NCI-H2029 treated with DMSO at 0.1 percent for 48 hours (cell line): Measurements from ENCODE around the gene LARGE1.

Experiments used
- DNase-seq: peaks from one replicate; lab custom pipeline; 2025; lab: John Stamatoyannopoulos, UW

LARGE1 gene

DNA sequence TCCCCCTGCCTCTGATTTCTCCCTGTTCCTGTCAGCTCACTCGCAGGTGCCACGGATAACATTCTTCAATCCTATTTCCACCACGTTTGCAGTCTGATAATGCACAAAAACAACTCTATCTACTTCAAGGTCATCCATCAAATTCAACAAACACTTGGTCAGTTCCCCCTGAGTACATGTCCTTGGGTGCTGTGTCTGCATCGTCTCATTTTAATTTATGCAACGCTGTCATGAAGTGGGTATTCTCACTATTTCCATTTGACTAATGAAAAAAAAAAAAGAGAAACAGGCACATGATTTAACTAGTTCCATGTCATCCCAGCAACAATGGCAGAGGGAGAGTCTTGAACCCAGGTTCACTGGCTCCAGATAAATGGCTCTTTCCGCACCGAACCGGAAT is 262.6 kb downstream of the LARGE1 start:
- DNase-seq, result no peak

- no peak for DNase-seq
These were observed 263.3 kb downstream of the LARGE1 start for GRCh38 chr22:33656808-33657628.

GRCh38 chr22:33654173-33654895 is 265.9 kb downstream of the LARGE1 start:
- no peak for DNase-seq

DNA sequence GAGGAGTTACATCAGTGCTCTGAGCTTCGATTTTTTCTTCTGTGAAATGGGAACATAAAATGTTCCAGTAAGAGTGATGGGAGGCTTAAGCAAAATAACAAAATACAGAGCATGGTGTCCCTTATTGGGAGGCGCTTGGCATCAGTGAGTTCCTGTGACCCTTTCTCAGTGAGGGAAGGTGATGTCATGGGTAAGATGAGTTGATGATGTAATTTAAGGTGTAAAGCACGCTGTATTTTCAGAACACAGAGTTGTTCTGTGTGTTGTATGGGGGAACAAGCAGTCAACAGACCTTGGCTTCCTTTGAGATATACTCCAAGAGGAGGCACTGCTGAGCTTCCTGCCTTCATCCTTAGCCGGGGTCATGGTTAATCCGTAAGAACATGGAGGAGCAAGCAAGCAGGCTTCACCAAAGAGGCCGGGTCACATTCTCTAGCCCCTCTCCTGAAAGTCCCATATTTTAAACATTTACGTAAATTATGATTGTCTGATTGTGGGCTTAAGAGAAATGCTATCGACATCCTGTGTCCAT is 266.7 kb downstream of the LARGE1 start:
- DNase-seq, result no peak

DNA sequence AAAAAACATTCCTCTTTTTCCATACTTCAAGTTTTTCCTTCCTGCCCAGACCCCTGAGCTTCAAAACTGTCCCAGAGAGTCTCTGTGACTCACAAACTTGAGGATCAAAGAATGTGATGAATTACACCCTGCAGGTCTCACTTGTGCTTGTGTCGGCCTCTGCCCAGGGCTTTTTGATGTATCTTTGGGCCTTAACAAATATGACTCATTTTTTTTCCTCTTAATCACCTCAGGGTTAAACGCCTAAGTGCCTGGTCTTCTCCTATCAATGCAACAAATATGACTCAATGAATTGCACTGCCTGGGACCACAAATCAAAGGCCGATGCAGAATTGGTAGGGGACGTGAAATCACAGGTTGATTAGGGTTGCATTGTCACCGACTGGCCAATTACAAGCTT is 267.7 kb downstream of the LARGE1 start:
- DNase-seq, result no peak

DNA sequence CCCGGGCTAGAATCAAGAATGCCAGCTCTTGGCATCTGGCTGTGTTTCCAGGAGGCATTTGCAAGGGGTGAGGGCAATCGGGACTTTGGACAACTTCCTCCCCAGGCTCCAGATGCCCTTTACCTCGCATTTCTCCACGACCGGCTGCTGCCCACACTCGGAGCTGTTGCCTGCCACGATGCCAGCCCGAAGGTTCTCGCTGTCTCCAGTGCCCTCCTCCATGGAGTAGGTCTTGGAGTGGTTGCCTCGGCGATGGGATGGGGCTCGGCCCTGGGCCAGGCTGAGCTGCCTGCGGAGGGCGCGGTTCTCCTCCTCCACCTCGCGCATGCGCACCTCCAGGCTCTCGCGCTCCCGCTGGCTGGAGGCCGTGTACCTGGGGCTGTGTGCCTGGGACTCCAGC is 270.0 kb downstream of the LARGE1 start:
- no peak for DNase-seq

DNA sequence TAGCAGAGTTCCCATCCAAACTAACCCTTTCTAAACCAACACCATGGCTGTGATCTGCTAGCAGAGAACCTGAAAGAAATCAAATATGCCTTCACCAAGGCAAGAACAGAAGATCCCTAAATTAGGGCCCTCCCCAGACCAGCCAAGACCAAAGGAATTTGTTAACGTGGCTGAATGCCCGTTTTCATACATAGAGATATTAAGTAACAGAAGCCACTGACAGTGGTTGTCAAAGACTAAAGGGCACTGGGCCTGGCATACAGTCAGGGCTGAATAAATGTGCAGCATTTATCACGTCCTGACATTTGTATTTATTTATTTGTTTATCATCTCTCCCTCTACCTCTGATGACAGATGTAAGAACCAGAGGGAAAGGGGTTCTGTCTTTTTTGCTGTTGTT is 271.8 kb downstream of the LARGE1 start:
- DNase-seq, result no peak

GRCh38 chr22:33640900-33641299 is 279.4 kb downstream of the LARGE1 start:
- no peak for DNase-seq

- DNase-seq, result no peak
These were observed 280.6 kb downstream of the LARGE1 start for GRCh38 chr22:33639588-33640254.

GRCh38 chr22:33635766-33636165 is 284.5 kb downstream of the LARGE1 start:
- DNase-seq, result no peak

GRCh38 chr22:33631777-33632176 is 288.5 kb downstream of the LARGE1 start:
- no peak for DNase-seq

- DNase-seq, result no peak
These were observed 294.3 kb downstream of the LARGE1 start for GRCh38 chr22:33625959-33626358.

- DNase-seq, result peak; percentile 7
These were observed 300.2 kb downstream of the LARGE1 start for GRCh38 chr22:33620085-33620484.

DNA sequence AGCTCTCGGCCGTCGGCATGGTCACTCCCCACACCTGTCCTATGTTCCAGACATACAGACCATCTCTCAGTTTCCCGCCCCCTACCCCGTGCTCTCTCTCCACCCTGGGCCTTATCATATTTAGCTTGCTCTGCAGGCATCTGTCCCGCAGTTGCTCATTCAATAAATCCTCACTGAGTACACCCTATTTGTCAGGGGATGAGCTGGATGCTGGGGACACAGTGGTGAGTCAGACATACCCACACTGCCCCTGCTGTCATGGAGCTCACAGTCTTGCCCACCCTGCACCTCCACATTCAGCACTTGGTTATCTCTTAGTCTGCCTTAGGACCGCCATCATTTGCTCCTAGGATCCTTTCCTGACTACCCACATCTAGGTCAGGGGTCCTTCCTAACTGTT is 313.8 kb downstream of the LARGE1 start:
- no peak for DNase-seq

GRCh38 chr22:33605666-33606065 is 314.6 kb downstream of the LARGE1 start:
- DNase-seq, result no peak

DNA sequence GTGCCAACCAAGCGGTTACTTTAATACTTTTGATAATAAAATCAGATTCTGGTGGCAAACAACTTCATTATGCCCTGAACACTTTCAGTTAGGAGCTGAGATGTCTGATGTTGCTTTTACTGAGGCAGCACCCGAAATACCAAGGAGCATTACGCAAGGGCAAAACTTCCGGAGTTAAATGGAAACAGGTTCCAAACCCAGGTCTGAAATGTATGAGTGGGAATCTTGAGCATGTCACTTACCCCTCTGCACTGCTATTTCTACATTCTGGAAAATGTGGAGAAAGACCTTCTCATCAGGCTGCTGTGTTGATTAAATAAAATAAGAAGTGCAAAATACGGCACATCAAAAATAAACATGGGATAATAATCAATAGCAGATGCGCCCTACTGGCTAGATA is 315.1 kb downstream of the LARGE1 start:
- no peak for DNase-seq

GRCh38 chr22:33601062-33601461 is 319.2 kb downstream of the LARGE1 start:
- no peak for DNase-seq

DNA sequence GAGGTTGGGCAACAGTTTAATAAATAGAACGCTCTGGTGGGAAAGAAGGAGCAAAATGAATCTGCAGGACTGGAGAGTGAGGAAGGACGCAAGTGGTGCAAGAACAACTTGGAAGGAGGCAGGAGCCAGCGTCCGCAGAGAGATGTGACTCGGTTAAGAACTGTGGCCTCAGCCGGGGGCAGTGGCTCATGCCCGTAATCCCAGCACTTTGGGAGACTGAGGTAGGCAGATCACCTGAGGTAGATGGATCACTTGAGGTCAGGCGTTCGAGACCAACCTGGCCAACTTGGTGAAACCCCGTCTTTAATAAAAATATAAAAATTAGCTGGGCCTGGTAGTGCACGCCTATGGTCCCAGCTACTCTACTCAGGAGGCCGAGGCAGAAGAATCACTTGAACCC is 319.7 kb downstream of the LARGE1 start:
- DNase-seq, result no peak

GRCh38 chr22:33600113-33600512 is 320.2 kb downstream of the LARGE1 start:
- DNase-seq, result no peak

GRCh38 chr22:33599596-33599995 is 320.7 kb downstream of the LARGE1 start:
- DNase-seq, result no peak

DNA sequence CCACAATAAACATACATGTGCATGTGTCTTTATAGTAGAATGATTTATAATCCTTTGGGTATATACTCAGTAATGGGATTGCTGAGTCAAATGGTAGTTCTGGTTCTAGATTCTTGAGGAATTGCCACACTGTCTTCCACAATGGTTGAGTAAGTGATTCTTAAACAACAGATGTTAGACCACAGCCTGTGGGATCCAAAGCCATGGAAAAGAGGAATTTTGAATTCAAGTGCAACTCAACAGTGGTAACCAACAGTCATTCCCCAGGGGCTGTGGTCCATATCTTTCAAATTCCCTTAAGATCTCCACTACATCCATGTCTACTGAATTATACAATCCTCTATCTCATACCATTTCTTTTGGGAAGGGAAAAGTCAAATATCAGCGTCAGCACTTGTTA is 321.5 kb downstream of the LARGE1 start:
- DNase-seq, result no peak

DNA sequence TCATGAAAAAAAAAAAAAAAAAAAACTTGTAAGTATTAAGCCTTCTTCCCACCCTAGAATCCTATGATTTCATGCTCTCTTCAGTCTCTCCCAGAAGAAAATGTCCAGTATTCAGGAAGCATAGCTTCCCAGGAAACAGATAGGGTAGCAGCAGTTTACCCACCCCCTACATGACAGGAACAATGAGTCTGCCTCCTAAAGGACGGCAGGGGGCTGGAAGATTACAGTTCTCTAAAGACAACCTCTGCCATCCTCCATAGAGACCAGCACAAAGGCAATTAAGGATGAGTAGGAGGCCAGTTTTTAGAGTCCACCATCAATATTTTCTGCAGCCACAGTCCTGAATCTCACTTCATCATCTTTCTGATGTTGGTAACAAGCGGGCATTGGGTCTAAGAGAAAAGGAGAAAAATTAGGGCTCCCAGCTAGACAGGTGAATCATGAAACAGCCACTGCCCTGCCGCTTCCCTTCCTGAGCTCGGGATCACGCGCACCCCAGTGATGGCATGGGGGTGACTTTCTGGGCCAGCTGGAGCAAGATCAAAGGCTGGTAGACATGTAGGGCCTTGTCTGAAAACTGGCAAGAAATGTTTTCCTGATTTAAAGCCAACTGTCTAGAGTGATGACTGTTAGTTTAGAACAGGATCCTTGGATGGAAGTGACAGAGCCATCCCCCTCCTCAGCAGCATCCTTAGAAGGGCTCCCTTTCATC is 322.8 kb downstream of the LARGE1 start:
- DNase-seq, result no peak
